Hematopoietic multipotent progenitor cell treated with erythropoietin and hydrocortisone succinate and interleukin-3 and kit ligand, for 15 days (in vitro differentiated cells): ENCODE data around the gene DDX42.

Source experiments
- DNase-seq: peaks from one replicate; pipeline ENCODE4 v3.0.0-alpha.2; 2015; ENCODE audit warnings: low spot score

DDX42 gene

GRCh38 chr17:63774141-63774968, at the start of gene DDX42:
Gene DDX42, plus strand, starts transcription at chr17:63774170. Its CDS starts 12,880 bp downstream, at chr17:63787050.
- no peak for DNase-seq

- DNase-seq = no peak
These were observed 38.3 kb upstream of the DDX42 start for GRCh38 chr17:63735691-63736090.

- DNase-seq = peak; percentile 20
These were observed 33.4 kb upstream of the DDX42 start for GRCh38 chr17:63740464-63741142.

- no peak for DNase-seq
These were observed 32.9 kb upstream of the DDX42 start for GRCh38 chr17:63741143-63741407.

- DNase-seq = peak; percentile 98
These were observed 32.4 kb upstream of the DDX42 start, which contains the start of gene STRADA for GRCh38 chr17:63741408-63742173. Gene STRADA, minus strand, starts transcription at chr17:63741799. Its CDS starts 13,430 bp downstream, at chr17:63728369.

- DNase-seq = no peak
These were observed 22.2 kb upstream of the DDX42 start for GRCh38 chr17:63751806-63752205.

GRCh38 chr17:63752707-63753106, 21.3 kb upstream of the DDX42 start:
- no peak for DNase-seq

- no peak for DNase-seq
These were observed 20.8 kb upstream of the DDX42 start for GRCh38 chr17:63753215-63753614.

- DNase-seq = no peak
These were observed 19.9 kb upstream of the DDX42 start for GRCh38 chr17:63754046-63754445.

- DNase-seq = no peak
These were observed 15.5 kb upstream of the DDX42 start for GRCh38 chr17:63758428-63758827.

GRCh38 chr17:63760771-63761539, 13.0 kb upstream of the DDX42 start:
- no peak for DNase-seq

- no peak for DNase-seq
These were observed 11.6 kb upstream of the DDX42 start for GRCh38 chr17:63762161-63763078.

- no peak for DNase-seq
These were observed 9.3 kb upstream of the DDX42 start for GRCh38 chr17:63764716-63765115.

- no peak for DNase-seq
These were observed 7.2 kb upstream of the DDX42 start for GRCh38 chr17:63766754-63767153.

- DNase-seq = no peak
These were observed 5.5 kb upstream of the DDX42 start for GRCh38 chr17:63768433-63768832.

- DNase-seq = peak; percentile 59
These were observed 1.1 kb upstream of the DDX42 start for GRCh38 chr17:63772801-63773271.

- DNase-seq = peak; percentile 97
These were observed 464 bp upstream of the DDX42 start, which contains the start of gene CCDC47 for GRCh38 chr17:63773272-63774140. Gene CCDC47, minus strand, starts transcription at chr17:63773597. Its CDS starts 7,422 bp downstream, at chr17:63766175.

GRCh38 chr17:63774969-63775265, 947 bp downstream of the DDX42 start:
- DNase-seq = no peak

GRCh38 chr17:63775420-63775819, 1.4 kb downstream of the DDX42 start:
- DNase-seq = no peak

GRCh38 chr17:63780507-63780906, 6.5 kb downstream of the DDX42 start:
- no peak for DNase-seq
